SU-DHL-6 (cell line): ENCODE results near the gene SOAT2.

ENCODE experiments used
- CTCF ChIP-seq: fragments of 200-600 bp; sonication (generic); IDR thresholded peaks from one replicate; pipeline ENCODE4 v1.5.1; 2017; ENCODE audit warnings: antibody characterized with exemption, mild to moderate bottlenecking, low read length, moderate library complexity; ENCODE audit not compliant: insufficient read depth, poor library complexity, severe bottlenecking
- EZH2phosphoT487 ChIP-seq: fragments of 200-600 bp; sonication (generic), shearing (Covaris generic); conservative IDR thresholded peaks from 2 replicates; pipeline ENCODE4 v1.6.1; 2018; ENCODE audit warnings: mild to moderate bottlenecking, antibody characterized with exemption, low read length, moderate library complexity, mixed read lengths

DNA sequence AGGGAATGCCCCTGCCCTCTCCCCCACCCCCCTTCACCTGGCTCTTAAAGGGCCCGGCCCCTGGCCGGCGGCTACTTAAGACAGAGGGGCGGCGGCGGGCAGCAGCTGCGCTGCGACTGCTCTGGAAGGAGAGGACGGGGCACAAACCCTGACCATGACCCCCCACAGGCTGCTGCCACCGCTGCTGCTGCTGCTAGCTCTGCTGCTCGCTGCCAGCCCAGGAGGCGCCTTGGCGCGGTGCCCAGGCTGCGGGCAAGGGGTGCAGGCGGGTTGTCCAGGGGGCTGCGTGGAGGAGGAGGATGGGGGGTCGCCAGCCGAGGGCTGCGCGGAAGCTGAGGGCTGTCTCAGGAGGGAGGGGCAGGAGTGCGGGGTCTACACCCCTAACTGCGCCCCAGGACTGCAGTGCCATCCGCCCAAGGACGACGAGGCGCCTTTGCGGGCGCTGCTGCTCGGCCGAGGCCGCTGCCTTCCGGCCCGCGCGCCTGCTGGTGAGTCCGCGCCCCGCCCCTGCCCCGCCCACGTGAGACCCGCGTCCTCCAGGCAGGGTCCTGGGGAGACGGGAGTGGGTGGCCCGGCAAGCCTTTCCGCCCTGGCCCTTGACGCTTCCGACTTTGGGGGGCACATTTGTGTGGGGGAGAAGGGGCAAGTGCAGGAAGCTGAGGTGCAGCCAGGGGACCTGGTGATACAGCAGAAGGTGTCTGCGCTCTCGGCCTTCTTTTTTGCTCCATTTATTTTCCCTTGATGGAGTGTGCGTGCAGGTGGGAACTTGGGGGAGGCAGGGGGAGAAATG is 5.5 kb upstream of the SOAT2 start, which contains the start of gene IGFBP6:
- TF ChIP-seq CTCF (no peak), EZH2phosphoT487 (no peak)
